ENCODE data around the gene CD34.

Gene CD34

GRCh38 chr1:207918581-207918980 lies 7.7 kb upstream of the CD34 start:
- no peak for TF ChIP-seq PAX5 (IDR thresholded peaks at IDR 0.05; ENCODE audit: insufficient read depth, low read length, severe bottlenecking)
- TF ChIP-seq POU2F2 (IDR thresholded peaks at IDR 0.05; ENCODE audit: low read depth, low read length): no peak
- TF ChIP-seq POLR2A (IDR thresholded peaks at IDR 0.05; ENCODE audit: low read depth, low read length): no peak
- TF ChIP-seq POLR2AphosphoS5 (IDR thresholded peaks at IDR 0.05; ENCODE audit: low read depth, low read length): no peak
- no peak for TF ChIP-seq SPI1 (IDR thresholded peaks at IDR 0.05; ENCODE audit: low read depth, low read length)
- TF ChIP-seq TAF1 (IDR thresholded peaks at IDR 0.05; ENCODE audit: low read depth, low read length): no peak
- no peak for FAIRE-seq

GRCh38 chr1:207918011-207918410 lies 7.1 kb upstream of the CD34 start:
- DNase-seq (ENCODE audit: insufficient read length, low spot score) (no peak), FAIRE-seq (no peak)
- TF ChIP-seq POLR2A (IDR thresholded peaks at IDR 0.05; ENCODE audit: low read depth, low read length) (no peak), TAF1 (IDR thresholded peaks at IDR 0.05; ENCODE audit: low read depth, low read length) (no peak), SPI1 (IDR thresholded peaks at IDR 0.05; ENCODE audit: low read depth, low read length) (no peak), POU2F2 (IDR thresholded peaks at IDR 0.05; ENCODE audit: low read depth, low read length) (no peak), POLR2AphosphoS5 (IDR thresholded peaks at IDR 0.05; ENCODE audit: low read depth, low read length) (no peak), PAX5 (IDR thresholded peaks at IDR 0.05; ENCODE audit: insufficient read depth, low read length, severe bottlenecking) (no peak)

More at GRCh38 chr1:207918581-207918980, 7.7 kb upstream of the CD34 start:
- no peak for DNase-seq (ENCODE audit: insufficient read length, low spot score)

- DNase-seq (ENCODE audit: insufficient read length, low spot score): no peak
- TF ChIP-seq POLR2A (IDR thresholded peaks at IDR 0.05; ENCODE audit: low read depth, low read length) (no peak), SPI1 (IDR thresholded peaks at IDR 0.05; ENCODE audit: low read depth, low read length) (no peak), POLR2AphosphoS5 (IDR thresholded peaks at IDR 0.05; ENCODE audit: low read depth, low read length) (no peak)
Measured at GRCh38 chr1:207917080-207917479, 6.2 kb upstream of the CD34 start.

GRCh38 chr1:207913951-207914350 lies 3.0 kb upstream of the CD34 start:
- no peak for TF ChIP-seq SPI1 (IDR thresholded peaks at IDR 0.05; ENCODE audit: low read depth, low read length)
- TF ChIP-seq POLR2AphosphoS5 (IDR thresholded peaks at IDR 0.05; ENCODE audit: low read depth, low read length): no peak
- no peak for TF ChIP-seq POLR2A (IDR thresholded peaks at IDR 0.05; ENCODE audit: low read depth, low read length)
- TF ChIP-seq PAX5 (IDR thresholded peaks at IDR 0.05; ENCODE audit: insufficient read depth, low read length, severe bottlenecking): no peak
- no peak for TF ChIP-seq POU2F2 (IDR thresholded peaks at IDR 0.05; ENCODE audit: low read depth, low read length)
- no peak for TF ChIP-seq TAF1 (IDR thresholded peaks at IDR 0.05; ENCODE audit: low read depth, low read length)
- no peak for FAIRE-seq
- no peak for DNase-seq (ENCODE audit: insufficient read length, low spot score)

More at GRCh38 chr1:207917080-207917479, 6.2 kb upstream of the CD34 start:
- no peak for FAIRE-seq

GRCh38 chr1:207911856-207912760 lies 1.2 kb upstream of the CD34 start:
- FAIRE-seq (no peak), DNase-seq (ENCODE audit: insufficient read length, low spot score) (no peak)
- TF ChIP-seq SPI1 (IDR thresholded peaks at IDR 0.05; ENCODE audit: low read depth, low read length) (no peak), PAX5 (IDR thresholded peaks at IDR 0.05; ENCODE audit: insufficient read depth, low read length, severe bottlenecking) (no peak), POLR2AphosphoS5 (IDR thresholded peaks at IDR 0.05; ENCODE audit: low read depth, low read length) (no peak), POU2F2 (IDR thresholded peaks at IDR 0.05; ENCODE audit: low read depth, low read length) (no peak), POLR2A (IDR thresholded peaks at IDR 0.05; ENCODE audit: low read depth, low read length) (no peak)

- no peak for FAIRE-seq
- no peak for DNase-seq (ENCODE audit: insufficient read length, low spot score)
- TF ChIP-seq PAX5 (IDR thresholded peaks at IDR 0.05; ENCODE audit: insufficient read depth, low read length, severe bottlenecking) (no peak), POLR2A (IDR thresholded peaks at IDR 0.05; ENCODE audit: low read depth, low read length) (no peak), POLR2AphosphoS5 (IDR thresholded peaks at IDR 0.05; ENCODE audit: low read depth, low read length) (no peak), POU2F2 (IDR thresholded peaks at IDR 0.05; ENCODE audit: low read depth, low read length) (no peak), SPI1 (IDR thresholded peaks at IDR 0.05; ENCODE audit: low read depth, low read length) (no peak), TAF1 (IDR thresholded peaks at IDR 0.05; ENCODE audit: low read depth, low read length) (no peak)
Measured at GRCh38 chr1:207909687-207910086, 1.2 kb downstream of the CD34 start.

GRCh38 chr1:207908107-207908734 lies 2.7 kb downstream of the CD34 start:
- no peak for TF ChIP-seq SPI1 (IDR thresholded peaks at IDR 0.05; ENCODE audit: low read depth, low read length)
- TF ChIP-seq POLR2AphosphoS5 (IDR thresholded peaks at IDR 0.05; ENCODE audit: low read depth, low read length): no peak
- no peak for TF ChIP-seq TAF1 (IDR thresholded peaks at IDR 0.05; ENCODE audit: low read depth, low read length)
- no peak for TF ChIP-seq POLR2A (IDR thresholded peaks at IDR 0.05; ENCODE audit: low read depth, low read length)
- TF ChIP-seq PAX5 (IDR thresholded peaks at IDR 0.05; ENCODE audit: insufficient read depth, low read length, severe bottlenecking): no peak
- no peak for TF ChIP-seq POU2F2 (IDR thresholded peaks at IDR 0.05; ENCODE audit: low read depth, low read length)
- FAIRE-seq (no peak), DNase-seq (ENCODE audit: insufficient read length, low spot score) (no peak)

- TF ChIP-seq TAF1 (IDR thresholded peaks at IDR 0.05; ENCODE audit: low read depth, low read length) (no peak), SPI1 (IDR thresholded peaks at IDR 0.05; ENCODE audit: low read depth, low read length) (no peak), POLR2A (IDR thresholded peaks at IDR 0.05; ENCODE audit: low read depth, low read length) (no peak), PAX5 (IDR thresholded peaks at IDR 0.05; ENCODE audit: insufficient read depth, low read length, severe bottlenecking) (no peak), POLR2AphosphoS5 (IDR thresholded peaks at IDR 0.05; ENCODE audit: low read depth, low read length) (no peak), POU2F2 (IDR thresholded peaks at IDR 0.05; ENCODE audit: low read depth, low read length) (no peak)
- FAIRE-seq: no peak
Measured at GRCh38 chr1:207904391-207904790, 6.5 kb downstream of the CD34 start.

GRCh38 chr1:207903767-207904166 lies 7.2 kb downstream of the CD34 start:
- no peak for DNase-seq (ENCODE audit: insufficient read length, low spot score)
- FAIRE-seq: no peak
- TF ChIP-seq POLR2AphosphoS5 (IDR thresholded peaks at IDR 0.05; ENCODE audit: low read depth, low read length): no peak
- no peak for TF ChIP-seq POU2F2 (IDR thresholded peaks at IDR 0.05; ENCODE audit: low read depth, low read length)
- TF ChIP-seq PAX5 (IDR thresholded peaks at IDR 0.05; ENCODE audit: insufficient read depth, low read length, severe bottlenecking): no peak
- no peak for TF ChIP-seq SPI1 (IDR thresholded peaks at IDR 0.05; ENCODE audit: low read depth, low read length)
- no peak for TF ChIP-seq TAF1 (IDR thresholded peaks at IDR 0.05; ENCODE audit: low read depth, low read length)
- no peak for TF ChIP-seq POLR2A (IDR thresholded peaks at IDR 0.05; ENCODE audit: low read depth, low read length)

More at GRCh38 chr1:207904391-207904790, 6.5 kb downstream of the CD34 start:
- DNase-seq (ENCODE audit: insufficient read length, low spot score): no peak
